GM19099 (cell line): ENCODE measurements around the gene MARCHF3.

Experiments
- POLR2A ChIP-seq: IDR thresholded peaks from 3 replicates; pipeline ENCODE4 v1.6.1; 2011; ENCODE audit warnings: low read depth; ENCODE audit not compliant: insufficient read length; ENCODE audit errors: extremely low read depth

MARCHF3 gene

DNA sequence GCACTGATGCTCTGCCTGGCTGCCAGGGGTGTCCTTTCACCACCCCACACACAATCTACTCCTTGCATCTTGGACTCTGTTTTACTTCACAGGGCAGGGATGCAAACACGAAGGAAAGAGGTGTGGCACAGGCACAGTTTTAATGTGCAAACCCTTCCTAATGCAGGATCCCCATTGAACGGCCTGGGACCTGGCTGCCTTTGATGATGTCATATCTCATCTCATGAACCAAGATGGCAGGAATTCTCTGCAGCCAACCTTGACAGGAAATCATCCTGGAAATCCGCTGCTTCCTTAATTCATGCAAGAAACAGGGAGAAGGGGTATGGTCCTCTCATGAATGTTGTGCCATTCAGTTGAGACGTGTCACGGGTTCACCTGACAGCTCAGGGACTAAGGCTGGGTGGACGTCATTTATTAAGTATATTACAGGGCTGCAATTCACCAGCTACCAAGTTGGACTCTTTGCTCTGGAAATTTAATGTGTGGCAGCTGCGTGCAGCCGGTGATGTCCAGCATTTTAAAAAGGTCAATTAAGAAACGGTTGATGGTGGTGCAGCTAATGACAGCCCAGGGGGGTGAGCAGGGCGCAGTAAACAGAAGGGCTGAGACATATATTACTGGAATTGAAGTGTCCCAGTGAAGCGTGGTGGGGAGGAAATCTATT, 161.9 kb downstream of the MARCHF3 start:
- TF ChIP-seq POLR2A: no peak

DNA sequence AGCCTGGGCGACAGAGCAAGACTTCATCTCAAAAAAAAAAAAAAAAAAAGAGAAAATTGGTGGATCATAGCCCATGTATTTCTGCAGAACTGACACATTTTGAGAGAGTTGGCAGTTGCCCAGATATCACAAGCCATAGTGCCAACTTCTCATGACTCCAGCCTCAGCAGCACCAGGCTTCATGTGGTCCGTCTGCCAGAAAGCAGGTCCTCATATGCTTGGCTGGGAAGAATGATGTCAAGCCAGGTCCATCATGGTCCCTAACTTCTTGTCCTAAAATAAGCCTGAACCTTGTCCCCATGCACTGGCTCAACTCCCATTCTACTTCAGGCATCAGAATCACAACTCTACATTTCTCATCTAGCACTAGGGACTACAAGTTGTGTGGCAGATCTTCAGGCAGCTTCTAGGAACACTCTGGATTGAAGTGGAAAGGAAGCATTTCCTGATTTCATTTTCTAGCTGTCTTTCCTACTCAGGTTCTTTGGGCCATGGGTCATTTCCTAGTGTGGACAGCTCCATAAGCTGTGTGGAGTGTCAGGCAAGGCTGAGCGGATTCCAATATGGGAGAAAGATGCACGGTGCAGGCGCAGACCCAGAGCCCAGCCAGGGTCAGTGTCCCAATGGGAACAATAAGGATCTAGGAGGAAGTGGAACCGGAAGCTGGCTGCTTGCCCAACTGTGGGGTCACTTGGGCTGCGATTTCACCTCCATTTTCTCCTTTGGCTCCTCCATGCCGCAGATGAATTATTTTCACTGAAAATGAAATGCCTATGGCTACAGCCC, 163.3 kb downstream of the MARCHF3 start:
- no peak for TF ChIP-seq POLR2A

DNA sequence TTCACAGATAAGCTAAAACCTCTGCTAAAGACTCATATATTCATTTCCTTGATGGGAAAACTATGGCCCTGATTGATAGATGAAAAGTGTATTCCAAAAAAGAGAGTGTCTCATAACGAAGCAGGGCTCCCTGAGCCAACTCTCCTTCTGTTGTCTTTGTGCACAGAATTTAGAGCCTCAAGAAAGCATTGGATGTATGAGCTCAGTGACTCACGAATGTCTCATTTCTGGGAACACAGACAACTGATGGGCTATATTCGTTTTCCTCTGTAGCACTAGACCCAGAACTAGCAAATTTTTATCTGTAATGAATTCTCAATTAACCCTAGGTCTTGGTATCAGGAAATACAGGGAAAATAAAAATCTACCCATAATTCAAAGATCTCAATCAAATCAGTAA, 165.1 kb downstream of the MARCHF3 start:
- TF ChIP-seq POLR2A: no peak

DNA sequence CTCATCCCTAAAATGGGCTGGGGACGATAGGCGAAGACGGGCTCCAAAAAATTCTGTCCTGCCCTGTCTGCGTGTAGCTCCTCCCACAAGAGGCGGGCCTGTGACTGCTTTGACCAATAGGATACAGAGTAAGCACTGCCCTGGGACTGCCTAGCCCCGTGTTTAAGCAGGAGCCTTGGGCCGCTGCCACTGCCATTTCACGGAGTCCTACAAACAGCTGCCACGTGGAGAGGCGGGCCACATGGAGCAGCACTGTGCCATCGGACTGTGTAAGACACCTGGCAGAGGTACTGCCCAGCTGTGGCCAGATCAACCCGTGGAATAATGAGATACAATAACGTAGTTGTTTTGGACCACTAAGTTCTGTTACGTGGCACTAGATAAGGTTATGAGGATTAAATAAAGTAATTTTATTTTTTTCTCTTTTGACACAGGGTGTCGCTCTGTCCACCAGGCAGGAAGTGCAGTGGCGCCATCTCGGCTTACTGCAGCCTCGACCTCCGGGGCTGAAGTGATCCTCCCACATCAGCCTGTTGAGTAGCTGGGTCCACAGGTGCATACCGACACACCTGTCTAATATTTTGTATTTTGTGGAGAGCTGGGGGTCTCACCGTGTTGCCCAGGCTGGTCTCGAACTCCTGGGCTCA, 166.2 kb downstream of the MARCHF3 start:
- TF ChIP-seq POLR2A: no peak

DNA sequence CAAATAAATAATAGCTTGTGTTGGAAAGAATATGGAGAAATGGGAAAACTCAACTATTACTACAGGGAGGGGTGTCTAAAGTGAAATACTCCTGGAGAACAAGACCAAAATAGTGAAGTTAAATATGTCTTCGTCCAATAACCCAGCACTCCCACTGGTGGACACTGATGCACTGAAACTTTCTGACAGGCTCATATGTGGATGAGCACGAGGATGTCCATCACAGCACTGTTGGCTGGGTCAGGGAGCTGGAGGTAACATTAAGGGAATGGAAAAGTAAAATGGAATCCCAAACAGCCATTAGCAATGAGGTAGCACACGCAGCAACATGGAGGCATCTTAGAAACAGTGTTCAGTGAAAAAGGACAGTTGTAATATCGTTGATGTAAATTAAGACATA, 167.0 kb downstream of the MARCHF3 start:
- TF ChIP-seq POLR2A: no peak

DNA sequence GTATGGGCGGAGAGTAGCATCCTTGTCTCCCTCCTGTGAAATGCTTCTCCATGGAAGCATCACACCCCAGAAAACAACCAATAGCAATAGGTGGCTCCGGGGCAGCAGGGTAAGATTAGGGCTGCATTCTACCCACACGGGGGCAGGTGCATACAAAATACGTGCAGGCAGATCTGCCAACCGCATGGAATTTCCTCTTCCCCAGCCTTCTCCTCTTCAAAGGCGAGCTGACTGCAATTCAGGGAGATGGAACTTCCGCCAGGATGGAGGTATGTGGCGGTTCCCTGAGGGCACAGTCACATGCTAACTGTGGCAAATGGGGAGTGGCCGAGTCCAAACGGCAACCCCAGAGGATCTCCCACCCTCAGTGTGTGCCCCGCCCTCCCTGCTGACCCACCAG, 171.9 kb downstream of the MARCHF3 start:
- no peak for TF ChIP-seq POLR2A

DNA sequence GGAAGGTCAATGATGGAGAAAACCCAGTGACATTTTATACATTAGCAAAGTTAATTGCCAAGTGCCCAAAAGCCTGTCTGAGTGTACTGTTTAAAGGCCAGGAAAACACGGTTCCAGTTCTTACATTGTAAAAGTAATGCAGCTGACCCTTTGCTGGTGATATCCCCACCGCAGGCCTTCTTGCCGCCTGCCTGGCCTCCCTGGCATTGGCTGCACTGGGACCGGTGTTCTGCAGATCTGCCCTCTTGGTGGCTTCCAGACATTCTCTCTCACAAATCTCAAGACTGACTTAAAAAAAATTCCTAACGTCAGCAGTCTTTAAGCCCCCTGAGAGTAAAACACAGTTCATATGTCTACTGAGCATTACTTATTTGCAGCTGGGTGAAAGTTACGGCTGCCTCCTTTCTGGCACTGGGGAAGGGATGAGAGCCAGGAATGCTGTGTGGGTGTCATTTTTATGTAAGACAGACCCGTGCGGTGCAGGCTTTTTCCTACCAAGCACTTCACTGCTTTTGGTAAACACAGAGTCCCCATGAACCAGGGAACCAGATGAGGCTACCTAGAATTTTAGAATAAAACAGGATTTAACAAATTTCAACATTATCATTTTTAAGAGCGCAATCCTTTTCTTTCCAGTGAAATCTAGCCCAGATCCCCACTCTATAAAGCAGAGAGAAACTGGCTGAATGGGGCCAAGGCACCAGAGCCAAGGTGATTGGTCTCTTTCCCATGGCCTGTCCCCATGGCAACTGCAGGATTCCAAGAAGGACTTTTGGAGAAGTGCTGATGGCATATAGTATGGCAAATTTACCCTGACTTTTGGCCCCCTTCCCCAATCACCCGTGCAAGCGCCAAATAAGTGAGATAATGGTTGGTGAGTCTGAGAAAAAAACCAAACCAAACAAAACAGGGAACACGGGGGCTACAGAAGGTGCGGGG, 172.6 kb downstream of the MARCHF3 start:
- TF ChIP-seq POLR2A: no peak

DNA sequence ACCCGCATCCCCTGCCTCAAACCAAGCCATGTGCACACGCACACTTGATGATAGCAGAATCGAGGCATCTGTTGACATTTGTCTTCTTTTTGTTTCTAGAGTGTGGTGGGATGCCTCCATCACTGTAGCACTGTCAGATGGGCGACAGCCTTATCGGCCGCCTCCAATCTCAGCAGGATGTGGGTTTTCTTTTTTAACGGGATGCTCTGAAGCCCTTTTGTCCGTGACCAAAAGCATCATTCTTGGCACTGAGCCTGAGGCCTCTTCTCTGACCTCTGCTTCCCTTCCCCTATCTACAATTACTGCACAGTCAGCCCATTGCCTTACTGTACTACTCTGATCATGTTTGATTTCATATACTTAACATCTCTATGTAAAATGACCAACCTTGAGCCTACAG, 175.1 kb downstream of the MARCHF3 start:
- no peak for TF ChIP-seq POLR2A

DNA sequence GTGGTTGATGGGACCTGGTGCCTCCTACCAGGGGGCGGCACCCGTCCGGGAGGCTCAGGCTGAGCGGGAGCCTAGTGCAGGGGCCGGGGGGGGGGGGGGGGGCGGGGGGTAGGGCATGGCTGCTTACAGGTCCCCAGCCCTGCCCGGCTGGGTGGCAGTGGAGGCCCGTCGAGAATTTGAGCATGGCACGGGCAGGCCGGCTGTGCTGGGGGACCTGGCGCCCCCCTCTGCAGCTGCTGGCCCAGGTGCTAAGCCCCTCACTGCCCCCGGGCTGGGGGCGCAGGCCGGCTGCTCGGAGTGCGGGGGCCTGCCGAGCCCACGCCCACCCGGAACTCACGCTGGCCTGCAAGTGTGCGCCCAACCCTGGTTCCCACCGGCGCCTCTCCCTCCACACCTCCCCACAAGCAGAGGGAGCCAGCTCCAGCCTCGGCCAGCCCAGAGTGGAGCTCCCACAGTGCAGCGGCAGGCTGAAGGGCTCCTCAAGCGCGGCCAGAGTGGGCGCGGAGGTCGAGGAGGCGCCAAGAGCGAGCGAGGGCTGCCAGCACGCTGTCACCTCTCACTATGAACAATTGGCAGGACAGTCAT, 175.7 kb downstream of the MARCHF3 start:
- TF ChIP-seq POLR2A: no peak

DNA sequence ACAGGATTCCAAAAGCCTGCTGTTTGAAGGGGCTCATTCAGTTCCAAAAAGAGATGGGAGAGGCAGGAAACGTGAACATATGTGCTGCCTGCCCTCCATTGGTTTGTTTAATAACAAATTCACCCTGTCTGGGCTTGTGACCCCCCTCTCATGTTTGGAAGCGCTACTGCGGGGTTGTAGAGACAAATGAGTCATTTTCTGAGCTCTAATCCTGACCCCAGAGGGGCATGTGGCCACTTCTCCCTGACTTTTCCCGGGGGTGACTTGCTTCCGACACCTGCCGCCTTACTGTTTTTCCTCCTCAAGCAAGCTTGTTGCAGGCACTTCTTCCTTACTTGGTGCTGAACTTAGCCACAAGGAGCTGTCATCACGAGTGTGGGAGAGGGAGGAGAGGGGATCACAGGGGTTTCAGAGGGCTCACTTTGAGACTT, 177.5 kb downstream of the MARCHF3 start:
- no peak for TF ChIP-seq POLR2A

DNA sequence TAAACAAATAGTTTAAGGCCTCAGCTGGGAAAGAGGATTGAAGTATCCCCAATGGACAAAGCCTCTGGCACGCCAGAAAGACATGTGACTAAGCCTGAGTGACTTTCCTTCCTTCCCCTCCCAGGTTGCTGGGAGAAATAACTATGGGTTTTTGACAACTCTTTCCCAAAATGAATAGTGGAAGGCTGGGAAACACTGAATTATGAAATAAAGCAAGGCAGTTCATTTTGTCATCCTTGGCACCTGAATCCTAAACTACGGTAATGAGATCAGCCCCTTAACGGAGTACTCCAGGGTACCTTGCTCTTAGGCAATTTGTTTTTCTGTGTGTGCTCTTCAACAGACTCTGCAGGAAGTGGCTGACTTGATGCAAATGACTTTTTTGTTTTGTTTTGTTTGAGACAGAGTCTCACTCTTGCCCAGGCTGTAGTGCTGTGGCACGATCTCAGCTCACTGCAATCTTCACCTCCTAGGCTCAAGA, 178.2 kb downstream of the MARCHF3 start:
- TF ChIP-seq POLR2A: no peak

DNA sequence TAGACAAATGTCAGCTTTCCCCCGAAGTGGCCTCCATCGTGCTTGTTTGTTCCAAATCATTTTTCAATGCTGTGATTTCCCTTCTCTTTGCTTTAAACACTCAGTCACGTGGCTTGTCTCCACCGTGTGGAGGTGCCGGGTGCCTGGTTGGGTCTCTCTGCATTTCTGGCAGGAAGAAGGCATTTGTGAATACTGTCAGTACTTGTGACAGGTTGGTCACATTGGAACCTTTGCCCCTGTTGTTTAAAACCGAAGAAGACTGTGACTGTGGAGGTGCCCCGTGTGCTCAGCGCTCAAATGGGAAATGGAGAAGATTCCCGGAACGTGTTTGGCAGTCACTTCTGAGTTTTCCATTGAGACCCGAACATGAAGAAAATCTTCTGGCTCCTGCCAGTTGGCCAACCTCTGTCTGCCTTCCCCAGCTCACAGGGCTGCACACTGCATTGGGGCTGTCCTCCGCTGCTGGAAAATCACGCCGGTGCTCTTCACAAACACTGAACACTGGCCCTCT, 178.8 kb downstream of the MARCHF3 start:
- no peak for TF ChIP-seq POLR2A

DNA sequence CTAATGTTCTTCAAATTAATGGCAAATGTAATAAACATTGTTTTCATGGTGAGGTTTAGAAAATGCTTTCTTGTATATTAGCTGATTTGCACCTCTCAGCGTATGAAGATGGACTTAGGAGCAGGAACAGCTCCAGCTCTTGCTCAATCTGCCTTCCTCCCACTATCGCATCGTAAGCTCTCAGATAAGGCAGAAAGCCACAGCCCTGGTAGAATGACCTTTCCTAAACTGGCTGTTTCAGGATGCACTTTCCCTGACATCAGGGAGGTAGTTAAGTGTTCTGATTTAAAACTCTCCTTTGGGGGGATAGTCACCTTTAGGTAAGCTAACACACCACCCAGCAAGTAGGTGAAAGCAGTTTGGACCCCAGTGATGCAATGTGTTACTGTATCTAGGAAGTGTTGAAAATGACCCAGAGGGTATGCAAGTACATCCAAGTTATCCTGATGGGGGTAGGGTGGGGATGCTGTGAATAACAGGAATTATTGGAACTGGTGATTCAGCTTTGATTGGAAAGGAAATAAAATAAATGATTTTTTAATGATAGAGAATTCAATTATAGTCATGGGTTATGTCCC, 181.2 kb downstream of the MARCHF3 start:
- no peak for TF ChIP-seq POLR2A

DNA sequence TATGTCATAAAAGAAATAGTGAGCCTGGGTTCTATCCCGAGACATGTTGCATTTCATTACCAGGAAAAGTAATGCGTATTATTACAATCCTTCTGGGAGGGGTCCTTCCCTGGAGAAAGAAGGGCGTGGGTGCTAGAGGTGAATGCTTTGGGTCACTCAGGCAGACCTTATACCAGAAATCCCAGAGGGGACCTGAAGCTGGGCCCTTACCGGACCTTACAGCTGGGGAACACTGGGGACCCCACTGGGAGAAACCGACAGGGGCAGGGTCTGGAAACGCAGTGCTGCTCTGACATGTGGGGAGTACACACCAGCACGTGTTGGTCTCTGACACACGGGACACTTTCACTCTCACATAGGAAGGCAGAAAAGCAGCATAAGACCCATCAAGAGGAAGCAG, 182.1 kb downstream of the MARCHF3 start:
- no peak for TF ChIP-seq POLR2A
